Measurements from ENCODE around the gene CLDN2.

DNA sequence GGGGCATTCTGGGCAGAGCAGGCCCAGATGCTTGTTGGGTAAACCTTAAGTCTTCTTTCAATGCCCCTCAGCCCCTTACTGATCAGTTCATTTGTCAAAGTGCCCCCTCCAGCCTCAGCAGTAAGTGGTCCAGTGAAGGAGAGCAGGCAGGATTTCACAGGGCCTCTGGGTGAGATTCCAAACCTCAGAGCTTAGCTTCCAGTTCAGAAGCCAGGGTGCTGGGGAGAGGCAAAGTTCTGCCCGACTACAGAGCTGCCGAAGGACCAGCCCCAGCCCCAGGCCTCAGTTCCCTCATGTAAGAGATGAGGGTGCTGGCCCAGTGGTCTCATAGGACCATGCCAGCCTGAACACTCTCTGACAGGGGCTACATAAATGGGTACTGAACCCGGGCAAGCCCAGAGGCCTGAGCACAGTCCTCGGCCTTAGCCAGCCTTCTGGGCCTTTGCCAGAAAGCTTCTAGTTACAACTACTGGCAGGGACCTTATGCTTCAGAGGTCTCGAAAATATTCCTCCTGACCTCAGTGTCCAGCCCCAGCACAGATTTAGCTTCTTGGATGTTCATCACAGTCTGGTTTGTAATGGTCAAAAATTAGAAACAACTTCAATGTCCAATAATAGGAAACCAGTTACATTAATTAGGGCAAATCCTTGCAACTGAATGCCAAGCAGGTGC lies 16.2 kb upstream of the CLDN2 start:
- no peak for TF ChIP-seq GATA2 (IDR thresholded peaks at IDR 0.05; ENCODE audit: low read depth, low read length)
- no peak for TF ChIP-seq GATA3 (IDR thresholded peaks at IDR 0.05; ENCODE audit: low read depth, low read length)

All from SH-SY5Y (cell line).